ENCODE data around the gene C3orf33. TPM values are rescaled to one million over a fixed set of nuclear protein-coding genes. Genes with fewer than 3 reads are reported as not detected.

The C3orf33 gene
- total and polyA plus RNA-seq, 2 of the 8 experiments (the other 6 are each of a cell fraction or from before 2014, with no cell fraction given): 3.4 to 4.5 TPM

DNA sequence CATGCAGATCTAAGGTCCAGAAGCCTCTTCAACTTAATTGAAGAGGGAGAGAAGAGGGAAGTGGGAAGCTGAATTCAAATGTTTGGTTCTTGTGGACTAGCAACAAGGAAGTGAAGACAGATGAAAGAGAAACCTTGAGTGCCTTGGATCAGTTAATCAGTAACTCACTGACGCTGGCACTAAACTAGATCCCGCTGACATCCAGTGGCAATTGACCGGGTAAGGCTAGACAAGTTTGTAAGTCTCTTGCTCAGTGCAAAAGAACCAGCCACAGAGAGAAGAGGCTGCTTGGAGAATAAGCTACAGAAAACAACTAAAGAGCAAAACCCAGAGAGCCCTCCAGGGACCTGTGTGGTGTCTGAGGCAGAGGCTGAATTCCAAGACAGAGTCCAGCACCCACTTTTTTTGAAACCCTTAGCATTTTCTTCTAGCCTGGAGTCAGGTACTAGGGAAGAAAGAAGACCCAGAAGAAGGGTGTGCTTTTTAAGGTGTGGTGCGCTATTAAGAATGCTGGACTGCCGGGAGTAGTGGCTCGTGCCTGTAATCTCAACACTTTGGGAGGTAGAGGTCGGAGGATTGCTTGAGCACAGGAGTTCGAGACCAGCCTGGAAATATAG lies 68.1 kb downstream of the C3orf33 start (continued):
- TF ChIP-seq JUN (IDR thresholded peaks at IDR 0.05; ENCODE audit: low read depth, low read length): no peak
- no peak for TF ChIP-seq BACH1 (IDR thresholded peaks at IDR 0.05; ENCODE audit: low read length)
- no peak for TF ChIP-seq KDM5A (IDR thresholded peaks at IDR 0.05; ENCODE audit: low read length)
- TF ChIP-seq POLR2AphosphoS5 (IDR thresholded peaks at IDR 0.05; ENCODE audit: low read depth, low read length): no peak
- no peak for TF ChIP-seq GTF2F1 (IDR thresholded peaks at IDR 0.05; ENCODE audit: borderline replicate concordance, low read depth, low read length)

Data from H1 (cell line).